ENCODE measurements around the gene RPL37.
A peak's percentile ranks its signal among the peaks of the same experiment; 100 is the strongest.
"Not testable (repeated sequence)": the region's sequence is repeated elsewhere in the genome, so short reads cannot be mapped to it uniquely, and the experiment has no call there.

The RPL37 gene

DNA sequence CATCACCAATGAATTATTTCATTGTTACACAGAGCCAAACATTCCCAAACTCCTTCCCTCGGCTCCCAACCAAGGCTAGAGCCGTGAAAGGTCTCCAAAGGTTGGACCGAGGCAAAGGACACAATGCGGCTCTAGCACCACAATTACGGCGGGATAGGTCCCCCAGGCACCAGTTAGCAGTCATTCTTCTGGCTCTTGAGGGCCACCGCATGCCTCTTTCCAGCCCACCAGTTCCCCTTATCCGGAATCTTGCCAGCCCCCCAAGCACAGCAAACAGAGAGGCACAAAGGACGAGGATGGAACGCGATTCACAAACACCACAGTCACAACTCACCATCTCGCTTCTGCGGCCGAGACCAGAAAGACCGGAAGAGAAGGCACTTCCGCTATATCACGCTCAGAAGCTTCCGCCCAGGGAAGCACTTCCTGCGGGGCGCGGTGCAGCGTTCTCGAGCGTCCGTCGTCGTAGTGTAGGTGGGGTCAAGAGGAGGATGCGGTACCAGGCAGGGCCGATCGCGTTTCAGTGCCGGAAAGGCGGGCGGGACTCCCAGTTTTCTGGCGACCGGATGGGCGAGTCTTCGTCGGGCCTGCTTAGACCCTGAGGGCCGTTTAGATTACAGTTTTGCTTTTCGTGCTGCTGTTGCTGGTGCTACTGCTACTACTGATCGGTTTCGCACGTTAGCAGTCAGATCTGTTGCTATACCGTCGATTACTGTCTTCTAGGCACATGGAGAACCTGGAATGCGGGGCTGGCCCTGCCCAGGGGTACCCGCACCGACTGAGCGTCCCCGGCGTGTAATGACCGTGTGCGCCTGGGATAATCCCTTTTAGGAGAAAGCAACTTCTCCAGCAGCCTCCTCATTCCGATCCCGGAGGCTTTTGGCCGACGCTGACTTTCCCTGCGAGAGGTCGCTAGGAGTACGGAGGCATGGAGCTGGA, at the start of gene RPL37:
TSS of gene RPL37 (minus strand) at position 374 of the 939 bp plus-strand sequence. CDS start at position 337, 37 bp downstream.
- DNase-seq: peak; percentile 99

DNA sequence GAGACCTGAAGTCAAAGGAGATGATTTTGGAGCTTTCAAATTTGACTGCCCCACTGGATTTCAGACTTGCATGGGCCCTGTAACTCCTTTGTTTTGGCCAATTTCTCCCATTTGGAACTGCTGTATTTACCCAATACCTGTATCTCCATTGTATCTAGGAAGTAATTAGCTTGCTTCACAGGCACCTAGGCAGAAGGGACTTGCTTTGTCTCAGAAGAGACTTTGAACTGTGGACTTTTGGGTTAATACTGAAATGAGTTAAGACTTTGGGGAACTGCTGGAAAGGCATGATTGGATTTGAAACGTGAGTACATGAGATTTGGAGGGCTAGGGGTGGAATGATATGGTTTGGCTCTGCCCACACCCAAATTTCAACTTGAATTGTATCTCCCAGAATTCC, 48.0 kb upstream of the RPL37 start:
- DNase-seq: not testable (repeated sequence)

DNA sequence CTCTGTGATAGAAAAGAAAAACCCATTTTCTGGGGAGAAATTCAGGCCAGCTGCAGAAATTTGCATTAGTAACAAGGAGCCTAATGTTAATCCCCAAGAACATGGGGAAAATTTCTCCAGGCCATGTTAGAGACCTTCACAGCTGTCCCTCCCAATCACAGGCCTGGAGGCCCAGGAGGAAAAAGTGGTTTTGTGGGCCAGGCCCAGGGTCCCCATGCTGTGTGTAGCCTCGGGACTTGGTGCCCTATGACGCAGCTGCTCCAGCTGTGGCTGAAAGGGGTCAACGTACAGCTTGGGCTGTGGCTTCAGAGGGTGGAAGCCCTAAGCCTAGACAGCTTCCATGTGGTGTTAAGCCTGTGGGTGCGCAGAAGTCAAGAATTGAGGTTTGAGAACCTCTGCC, 47.3 kb upstream of the RPL37 start:
- no peak for DNase-seq

GRCh38 chr5:40879163-40879942, 44.3 kb upstream of the RPL37 start:
- DNase-seq: peak; percentile 50

GRCh38 chr5:40877371-40877988, 42.5 kb upstream of the RPL37 start:
- no peak for DNase-seq

DNA sequence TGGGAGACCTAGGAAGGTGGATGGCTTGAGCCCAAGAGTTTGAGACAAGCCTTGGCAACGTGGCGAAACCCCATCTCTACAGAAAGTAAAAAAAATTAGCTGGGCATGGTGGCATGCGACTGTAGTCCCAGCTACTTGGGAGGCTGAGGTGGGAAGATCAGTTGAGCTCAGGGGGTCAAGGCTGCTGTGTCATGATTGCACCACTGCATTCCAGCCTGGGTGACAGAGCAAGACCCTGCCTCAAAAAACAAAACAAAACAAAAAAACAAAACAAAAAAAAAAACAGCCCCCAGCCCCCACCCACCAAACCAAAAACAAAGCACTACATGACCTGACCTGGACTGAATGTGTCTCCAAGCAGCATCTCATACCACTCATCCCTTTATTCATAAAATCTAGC, 40.9 kb upstream of the RPL37 start:
- DNase-seq: no peak

DNA sequence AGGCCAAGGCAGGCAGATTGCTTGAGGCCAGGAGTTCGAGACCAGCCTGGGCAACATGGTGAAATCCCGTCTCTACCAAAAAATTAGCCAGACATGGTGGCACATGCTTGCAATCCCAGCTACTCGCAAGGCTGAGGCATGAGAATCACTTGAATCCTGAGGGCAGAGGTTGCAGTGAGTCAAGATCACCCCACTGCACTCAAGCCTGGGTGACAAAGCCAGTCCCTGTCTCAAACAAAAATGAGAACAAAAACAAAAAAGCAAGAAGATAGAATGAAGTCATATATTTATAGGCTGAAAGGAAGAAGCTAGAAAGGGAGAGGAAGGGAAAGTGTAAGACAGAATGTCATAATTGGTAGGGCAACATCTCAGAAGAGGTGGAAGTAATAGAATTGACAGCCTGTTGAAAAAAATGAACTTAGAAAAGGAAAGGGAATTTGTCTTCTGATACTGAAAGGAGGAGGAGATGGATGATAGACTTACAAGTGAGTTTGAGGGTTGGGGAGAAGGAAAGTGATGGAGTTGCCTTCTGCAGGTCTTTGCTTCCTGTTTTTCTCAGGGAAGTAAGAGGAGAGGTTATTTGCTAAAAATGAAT, 38.4 kb upstream of the RPL37 start:
- DNase-seq: peak; percentile 25

DNA sequence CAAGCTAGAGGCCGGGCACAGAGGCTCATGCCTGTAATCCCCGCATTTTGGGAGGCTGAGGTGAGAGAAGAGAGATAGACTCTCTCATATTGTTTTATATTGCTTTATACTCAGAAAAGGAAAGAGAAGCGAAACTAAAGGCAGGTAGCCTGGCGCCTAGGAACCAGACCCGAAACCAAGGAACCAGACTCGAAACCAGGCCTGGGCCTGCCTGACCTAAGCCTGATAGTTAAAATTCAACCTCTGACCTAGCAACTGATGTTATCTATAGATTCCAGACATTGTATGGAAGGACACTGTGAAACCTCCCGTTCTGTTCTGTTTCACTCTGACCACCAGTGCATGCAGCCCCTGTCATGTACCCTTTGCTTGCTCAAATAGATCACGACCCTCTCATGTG, 37.2 kb upstream of the RPL37 start:
- not testable (repeated sequence) for DNase-seq

GRCh38 chr5:40871177-40871576, 36.2 kb upstream of the RPL37 start:
- DNase-seq: no peak

- no peak for DNase-seq
Observed at GRCh38 chr5:40869384-40869783, 34.4 kb upstream of the RPL37 start.

- no peak for DNase-seq
Observed at GRCh38 chr5:40866844-40867243, 31.8 kb upstream of the RPL37 start.

DNA sequence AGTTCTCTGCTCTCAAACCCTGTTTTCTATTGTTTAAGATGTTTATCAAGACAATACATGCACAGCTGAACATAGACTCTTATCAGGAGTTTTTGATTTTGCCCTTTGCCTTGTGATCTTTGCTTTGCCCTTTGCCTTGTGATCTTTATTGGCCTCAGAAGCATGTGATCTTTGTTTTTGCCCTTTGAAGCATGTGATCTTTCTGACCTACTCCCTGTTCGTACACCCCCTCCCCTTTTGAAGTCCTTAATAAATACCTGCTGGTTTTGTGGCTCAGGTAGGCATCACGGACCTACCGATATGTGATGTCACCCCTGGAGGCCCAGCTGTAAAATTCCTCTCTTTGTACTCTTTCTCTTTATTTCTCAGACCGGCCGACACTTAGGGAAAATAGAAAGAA, 30.0 kb upstream of the RPL37 start:
- DNase-seq: not testable (repeated sequence)

GRCh38 chr5:40860711-40861110, 25.7 kb upstream of the RPL37 start:
- no peak for DNase-seq

- no peak for DNase-seq
Observed at GRCh38 chr5:40853632-40854192, 18.7 kb upstream of the RPL37 start.

DNA sequence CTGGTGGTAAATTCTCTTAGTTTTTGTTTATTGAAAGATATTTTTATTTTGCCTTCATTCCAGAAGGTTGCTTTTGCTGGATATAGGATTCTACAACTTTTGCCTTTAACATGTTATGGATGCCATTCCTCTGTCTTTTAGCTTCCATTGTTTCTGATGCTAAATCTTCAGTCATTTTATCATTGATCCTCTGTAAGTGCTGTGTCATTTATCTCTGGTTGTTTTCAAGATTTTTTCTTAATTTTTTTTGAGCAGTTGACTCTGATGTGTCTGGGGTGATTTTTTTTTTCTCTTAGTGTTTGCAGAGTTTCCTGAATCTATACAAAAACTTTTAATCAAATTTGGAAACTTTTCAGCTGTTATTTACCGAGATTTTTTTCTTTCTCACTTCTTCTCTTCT, 12.5 kb upstream of the RPL37 start:
- DNase-seq: no peak

GRCh38 chr5:40846371-40846770, 11.3 kb upstream of the RPL37 start:
- DNase-seq: no peak

GRCh38 chr5:40844565-40844964, 9.5 kb upstream of the RPL37 start:
- DNase-seq: no peak

- DNase-seq: peak; percentile 77
Observed at GRCh38 chr5:40842351-40842750, 7.3 kb upstream of the RPL37 start.

DNA sequence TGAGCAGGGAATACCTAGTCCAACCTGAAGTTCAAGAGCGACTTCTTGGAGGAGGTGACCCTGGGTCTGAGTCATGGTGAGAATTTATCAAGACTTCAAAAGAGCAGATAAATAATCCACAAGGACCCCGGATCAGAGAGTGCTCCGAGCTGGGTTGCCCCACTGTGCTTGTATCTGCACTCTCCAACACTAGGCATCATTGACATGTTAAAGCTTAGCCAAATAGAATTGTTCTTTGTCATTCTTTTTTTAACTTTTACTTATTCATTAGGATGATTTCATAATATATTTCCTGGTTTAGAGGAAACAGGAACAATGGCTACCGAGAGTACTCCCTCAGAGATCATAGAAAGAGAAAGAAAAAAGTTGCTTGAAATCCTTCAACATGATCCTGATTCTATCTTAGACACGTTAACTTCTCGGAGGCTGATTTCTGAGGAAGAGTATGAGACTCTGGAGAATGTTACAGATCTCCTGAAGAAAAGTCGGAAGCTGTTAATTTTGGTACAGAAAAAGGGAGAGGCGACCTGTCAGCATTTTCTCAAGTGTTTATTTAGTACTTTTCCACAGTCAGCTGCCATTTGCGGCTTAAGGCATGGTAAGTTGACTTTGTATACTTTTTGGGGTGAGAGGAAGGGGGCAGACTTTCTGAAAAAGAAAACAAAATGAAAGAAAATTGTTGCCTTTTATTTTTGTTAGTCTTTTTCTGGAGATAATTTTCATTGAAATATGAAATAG, 6.2 kb upstream of the RPL37 start, which contains the start of gene CARD6:
TSS of gene CARD6 (plus strand) at position 300 of the 738 bp plus-strand sequence. CDS start at position 316, 16 bp downstream.
- DNase-seq: peak; percentile 63

- DNase-seq: no peak
Observed at GRCh38 chr5:40838086-40838485, 3.1 kb upstream of the RPL37 start.

GRCh38 chr5:40834391-40834848, 602 bp downstream of the RPL37 start:
- no peak for DNase-seq

All from HCEC 1CT (cell line).